ENCODE results near the gene SORL1.

GRCh38 chr11:121450401-121450800 is 1.7 kb upstream of the SORL1 start:
- no peak for TF ChIP-seq CBX5 (IDR thresholded peaks at IDR 0.05; ENCODE audit: low read depth, low read length)
- TF ChIP-seq SUZ12 (IDR thresholded peaks at IDR 0.05; ENCODE audit: low read length): no peak
- TF ChIP-seq CHD1 (IDR thresholded peaks at IDR 0.05; ENCODE audit: low read depth, low read length): no peak
- TF ChIP-seq GTF2F1 (IDR thresholded peaks at IDR 0.05; ENCODE audit: borderline replicate concordance, low read depth, low read length): no peak
- TF ChIP-seq CHD7 (IDR thresholded peaks at IDR 0.05; ENCODE audit: insufficient replicate concordance, low read length): no peak

Measured in H1 (cell line).